K562 (cell line): ENCODE measurements around the gene UBXN4. TPM values are rescaled to one million over a fixed set of nuclear protein-coding genes. Genes with fewer than 3 reads are reported as not detected.

Source experiments
- CAMTA2 ChIP-seq: fragments of 250-450 bp; sonication (Bioruptor Pico); conservative IDR thresholded peaks from 2 replicates; pipeline ENCODE4 v1.5.1; 2022
- COPS2 ChIP-seq: fragments of 450-650 bp; conservative IDR thresholded peaks from 2 replicates; pipeline ENCODE4 v1.6.1; 2016; ENCODE audit warnings: mild to moderate bottlenecking, moderate library complexity
- CREBBP ChIP-seq: IDR thresholded peaks from one replicate; pipeline ENCODE4 v1.6.1; 2012; ENCODE audit warnings: low read depth, mild to moderate bottlenecking, control low read depth, inconsistent platforms, low read length
- EP300 ChIP-seq: IDR thresholded peaks from 2 replicates; pipeline ENCODE4 v1.6.1; 2012; ENCODE audit warnings: low read length, improper control_type of control experiment
- HMG20A ChIP-seq: fragments of 450-650 bp; formaldehyde crosslinking; conservative IDR thresholded peaks from 2 replicates; pipeline ENCODE4 v1.4.0; 2020; ENCODE audit warnings: mild to moderate bottlenecking, mixed read lengths
- JUN ChIP-seq, 2 experiments: sonication (generic) in 1 of 2; formaldehyde crosslinking in 1 of 2; IDR thresholded peaks; 2 replicates each; pipeline versions ENCODE4 v1.6.1 to v1.8.0; 2012 to 2022; ENCODE audit warnings: borderline replicate concordance in 2 of 2, mild to moderate bottlenecking in 2 of 2, improper control_type of control experiment in 1 of 2, low read depth in 1 of 2, low read length in 1 of 2, missing genetic modification reagents in 1 of 2
- L3MBTL2 ChIP-seq: fragments of 450-650 bp; IDR thresholded peaks from 2 replicates; pipeline ENCODE4 v1.6.1; 2016; ENCODE audit warnings: mild to moderate bottlenecking, moderate library complexity
- PHB2 ChIP-seq: fragments of 450-650 bp; IDR thresholded peaks from 2 replicates; pipeline ENCODE4 v1.6.1; 2017; ENCODE audit warnings: low read depth
- PTBP1 ChIP-seq: fragments of 200-400 bp; formaldehyde crosslinking; IDR thresholded peaks from 2 replicates; pipeline ENCODE4 v1.6.1; 2017; ENCODE audit warnings: low read depth, low read length
- RBM34 ChIP-seq: fragments of 200-400 bp; formaldehyde crosslinking; IDR thresholded peaks from 2 replicates; pipeline ENCODE4 v1.6.1; 2018; ENCODE audit warnings: low read length, borderline replicate concordance; ENCODE audit not compliant: insufficient read depth
- STAT5A ChIP-seq: IDR thresholded peaks from 2 replicates; pipeline ENCODE4 v1.6.1; 2012; ENCODE audit warnings: low read length, inconsistent platforms, borderline replicate concordance
- TBL1XR1 ChIP-seq, 2 experiments: IDR thresholded peaks; 2 replicates each; pipeline ENCODE4 v1.6.1; 2012; ENCODE audit warnings: improper control_type of control experiment in 2 of 2, low read length in 2 of 2, mild to moderate bottlenecking in 1 of 2
- TEAD2 ChIP-seq: fragments of 450-650 bp; IDR thresholded peaks from 2 replicates; pipeline ENCODE4 v1.6.1; 2016; ENCODE audit warnings: missing genetic modification characterization, control low read depth, missing compliant biosample characterization
- ZNF23 ChIP-seq: fragments of 250-450 bp; sonication (Bioruptor Pico); IDR thresholded peaks from 2 replicates; pipeline ENCODE4 v1.4.0; 2020; ENCODE audit warnings: mild to moderate bottlenecking
- ZNF75A ChIP-seq: fragments of 450-650 bp; formaldehyde crosslinking; IDR thresholded peaks from 2 replicates; pipeline ENCODE4 v1.4.0; 2020; ENCODE audit warnings: mild to moderate bottlenecking
- polyA plus RNA-seq, 8 experiments: library from polyadenylated mRNA; depleted of rRNA in 4 of 8; stranded (reverse) in 5 of 8; unstranded in 3 of 8; fragments of >200 nt; fragmentation: Nextera tagmentation in 2 of 8; fragmentation: Illumina TruSeq in 1 of 8; extraction: Ambion mirVana in 2 of 8; extraction: Trizol in 1 of 8; gene quantifications; 2 replicates each; pipeline versions ENCODE4 v1.2.1 to v1.2.3, GENCODE V29; 2011 to 2014; ENCODE audit warnings: inconsistent platforms in 1 of 8, missing spikeins in 1 of 8
- total RNA-seq, 7 experiments: library from RNA; depleted of rRNA in 6 of 7; stranded (reverse); fragments of >200 nt in 6 of 7; fragmentation: Illumina TruSeq in 2 of 7; extraction: Trizol in 2 of 7; gene quantifications; 2 replicates each; pipeline versions ENCODE4 v1.2.1 to v1.2.3, GENCODE V29; 2011 to 2021; ENCODE audit warnings: low replicate concordance in 1 of 7
- TF ChIP-seq, protein P1 (sequence below): fragments of 150-350 bp; conservative IDR thresholded peaks from 2 replicates; pipeline ENCODE4 v1.6.1; 2014; ENCODE audit warnings: low read length
- TF ChIP-seq, protein P2 (sequence below): fragments of 450-650 bp; IDR thresholded peaks from 2 replicates; pipeline ENCODE4 v1.6.1; 2017; ENCODE audit warnings: antibody characterized with exemption, mild to moderate bottlenecking
- TF ChIP-seq, protein P3 (sequence below): fragments of 250-450 bp; sonication (Bioruptor Pico); IDR thresholded peaks from 2 replicates; pipeline ENCODE4 v1.8.0; 2022; ENCODE audit warnings: moderate library complexity, mild to moderate bottlenecking, inconsistent platforms
- TF ChIP-seq, protein P4 (sequence below): fragments of 450-650 bp; formaldehyde crosslinking; IDR thresholded peaks from 2 replicates; pipeline ENCODE4 v1.4.0; 2022; ENCODE audit warnings: missing genetic modification characterization

The UBXN4 gene
- total and polyA plus RNA-seq, 9 of the 15 experiments (the other 6 are each of a cell fraction or from before 2014, with no cell fraction given), result 30.4 to 127 (median 55.3) TPM

DNA sequence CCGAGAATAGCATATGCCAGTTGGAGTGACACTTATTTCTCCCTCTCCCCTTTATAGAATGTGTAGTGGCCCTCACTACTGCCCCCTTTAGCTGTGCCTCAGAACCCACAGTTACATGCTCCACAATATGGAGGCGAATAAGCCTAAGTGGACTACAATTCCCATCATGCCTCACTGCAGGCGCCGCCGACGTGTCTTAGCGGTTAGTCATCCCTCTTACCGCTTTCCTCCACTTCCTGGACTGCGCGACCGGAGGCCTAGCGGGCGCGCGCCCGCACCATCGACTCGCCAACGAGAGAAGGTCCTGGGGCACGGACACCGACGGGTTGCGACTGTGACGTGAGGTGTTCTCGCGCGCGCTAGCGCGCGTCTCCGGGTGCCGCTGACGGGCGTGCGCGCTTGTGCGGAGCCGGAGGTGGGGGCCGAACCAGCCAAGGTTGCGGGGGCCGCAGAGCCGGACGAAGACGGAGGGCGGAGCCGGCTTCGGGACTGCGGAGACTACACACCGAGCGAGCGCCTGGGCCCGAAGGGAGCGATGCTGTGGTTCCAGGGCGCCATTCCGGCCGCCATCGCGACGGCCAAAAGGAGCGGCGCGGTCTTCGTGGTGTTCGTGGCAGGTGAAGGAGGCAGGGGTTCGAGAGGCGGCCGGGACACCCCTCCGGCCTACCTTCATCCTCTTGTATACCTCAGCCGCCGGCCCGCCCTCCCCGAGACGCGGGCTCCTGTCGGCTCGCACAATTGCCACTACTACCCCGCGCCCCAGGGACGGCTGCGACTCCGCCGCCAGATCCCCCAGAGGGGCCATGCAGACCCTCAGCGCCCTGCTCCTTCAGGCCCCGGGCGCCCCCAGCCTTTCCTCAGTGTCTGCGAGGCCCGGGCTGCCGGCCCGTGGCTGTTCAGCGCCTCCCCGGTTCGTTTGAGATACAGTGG is at the start of gene UBXN4 (continued):
- TF ChIP-seq RBM34 (no peak), CAMTA2 (CRISPR knock-in tag) (no peak), TEAD2 (tag) (no peak), HMG20A (CRISPR knock-in tag) (no peak), PTBP1 (0 out of 2 replicates have a peak, but pooled peaks have one; percentile 33), TBL1XR1 (IDR thresholded peaks at IDR 0.05; ENCODE audit: low read length in 2 of 2) (no peak), STAT5A (peak; percentile 38; the same call in 1 of the 2 replicates), JUN (IDR thresholded peaks at IDR 0.05; ENCODE audit: borderline replicate concordance, low read depth, low read length) (peak; percentile 94), JUN (CRISPR knock-in tag; IDR thresholded peaks at IDR 0.05; ENCODE audit: borderline replicate concordance) (peak; percentile 93; the same call in 1 of the 2 replicates), ZNF23 (CRISPR knock-in tag) (no peak), PHB2 (no peak), ZNF75A (CRISPR knock-in tag) (no peak), EP300 (no peak), L3MBTL2 (peak; percentile 76), CREBBP (no peak), COPS2 (no peak)
- TF ChIP-seq, protein P1, sequence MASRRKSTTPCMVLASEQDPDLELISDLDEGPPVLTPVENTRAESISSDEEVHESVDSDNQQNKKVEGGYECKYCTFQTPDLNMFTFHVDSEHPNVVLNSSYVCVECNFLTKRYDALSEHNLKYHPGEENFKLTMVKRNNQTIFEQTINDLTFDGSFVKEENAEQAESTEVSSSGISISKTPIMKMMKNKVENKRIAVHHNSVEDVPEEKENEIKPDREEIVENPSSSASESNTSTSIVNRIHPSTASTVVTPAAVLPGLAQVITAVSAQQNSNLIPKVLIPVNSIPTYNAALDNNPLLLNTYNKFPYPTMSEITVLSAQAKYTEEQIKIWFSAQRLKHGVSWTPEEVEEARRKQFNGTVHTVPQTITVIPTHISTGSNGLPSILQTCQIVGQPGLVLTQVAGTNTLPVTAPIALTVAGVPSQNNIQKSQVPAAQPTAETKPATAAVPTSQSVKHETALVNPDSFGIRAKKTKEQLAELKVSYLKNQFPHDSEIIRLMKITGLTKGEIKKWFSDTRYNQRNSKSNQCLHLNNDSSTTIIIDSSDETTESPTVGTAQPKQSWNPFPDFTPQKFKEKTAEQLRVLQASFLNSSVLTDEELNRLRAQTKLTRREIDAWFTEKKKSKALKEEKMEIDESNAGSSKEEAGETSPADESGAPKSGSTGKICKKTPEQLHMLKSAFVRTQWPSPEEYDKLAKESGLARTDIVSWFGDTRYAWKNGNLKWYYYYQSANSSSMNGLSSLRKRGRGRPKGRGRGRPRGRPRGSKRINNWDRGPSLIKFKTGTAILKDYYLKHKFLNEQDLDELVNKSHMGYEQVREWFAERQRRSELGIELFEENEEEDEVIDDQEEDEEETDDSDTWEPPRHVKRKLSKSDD, result no peak
- TF ChIP-seq, protein P2, sequence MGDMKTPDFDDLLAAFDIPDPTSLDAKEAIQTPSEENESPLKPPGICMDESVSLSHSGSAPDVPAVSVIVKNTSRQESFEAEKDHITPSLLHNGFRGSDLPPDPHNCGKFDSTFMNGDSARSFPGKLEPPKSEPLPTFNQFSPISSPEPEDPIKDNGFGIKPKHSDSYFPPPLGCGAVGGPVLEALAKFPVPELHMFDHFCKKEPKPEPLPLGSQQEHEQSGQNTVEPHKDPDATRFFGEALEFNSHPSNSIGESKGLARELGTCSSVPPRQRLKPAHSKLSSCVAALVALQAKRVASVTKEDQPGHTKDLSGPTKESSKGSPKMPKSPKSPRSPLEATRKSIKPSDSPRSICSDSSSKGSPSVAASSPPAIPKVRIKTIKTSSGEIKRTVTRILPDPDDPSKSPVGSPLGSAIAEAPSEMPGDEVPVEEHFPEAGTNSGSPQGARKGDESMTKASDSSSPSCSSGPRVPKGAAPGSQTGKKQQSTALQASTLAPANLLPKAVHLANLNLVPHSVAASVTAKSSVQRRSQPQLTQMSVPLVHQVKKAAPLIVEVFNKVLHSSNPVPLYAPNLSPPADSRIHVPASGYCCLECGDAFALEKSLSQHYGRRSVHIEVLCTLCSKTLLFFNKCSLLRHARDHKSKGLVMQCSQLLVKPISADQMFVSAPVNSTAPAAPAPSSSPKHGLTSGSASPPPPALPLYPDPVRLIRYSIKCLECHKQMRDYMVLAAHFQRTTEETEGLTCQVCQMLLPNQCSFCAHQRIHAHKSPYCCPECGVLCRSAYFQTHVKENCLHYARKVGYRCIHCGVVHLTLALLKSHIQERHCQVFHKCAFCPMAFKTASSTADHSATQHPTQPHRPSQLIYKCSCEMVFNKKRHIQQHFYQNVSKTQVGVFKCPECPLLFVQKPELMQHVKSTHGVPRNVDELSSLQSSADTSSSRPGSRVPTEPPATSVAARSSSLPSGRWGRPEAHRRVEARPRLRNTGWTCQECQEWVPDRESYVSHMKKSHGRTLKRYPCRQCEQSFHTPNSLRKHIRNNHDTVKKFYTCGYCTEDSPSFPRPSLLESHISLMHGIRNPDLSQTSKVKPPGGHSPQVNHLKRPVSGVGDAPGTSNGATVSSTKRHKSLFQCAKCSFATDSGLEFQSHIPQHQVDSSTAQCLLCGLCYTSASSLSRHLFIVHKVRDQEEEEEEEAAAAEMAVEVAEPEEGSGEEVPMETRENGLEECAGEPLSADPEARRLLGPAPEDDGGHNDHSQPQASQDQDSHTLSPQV, result no peak; the same call in 1 of the 2 replicates
- TF ChIP-seq, protein P3, sequence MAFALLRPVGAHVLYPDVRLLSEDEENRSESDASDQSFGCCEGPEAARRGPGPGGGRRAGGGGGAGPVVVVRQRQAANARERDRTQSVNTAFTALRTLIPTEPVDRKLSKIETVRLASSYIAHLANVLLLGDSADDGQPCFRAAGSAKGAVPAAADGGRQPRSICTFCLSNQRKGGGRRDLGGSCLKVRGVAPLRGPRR (CRISPR knock-in tag), result no peak
- TF ChIP-seq, protein P4, sequence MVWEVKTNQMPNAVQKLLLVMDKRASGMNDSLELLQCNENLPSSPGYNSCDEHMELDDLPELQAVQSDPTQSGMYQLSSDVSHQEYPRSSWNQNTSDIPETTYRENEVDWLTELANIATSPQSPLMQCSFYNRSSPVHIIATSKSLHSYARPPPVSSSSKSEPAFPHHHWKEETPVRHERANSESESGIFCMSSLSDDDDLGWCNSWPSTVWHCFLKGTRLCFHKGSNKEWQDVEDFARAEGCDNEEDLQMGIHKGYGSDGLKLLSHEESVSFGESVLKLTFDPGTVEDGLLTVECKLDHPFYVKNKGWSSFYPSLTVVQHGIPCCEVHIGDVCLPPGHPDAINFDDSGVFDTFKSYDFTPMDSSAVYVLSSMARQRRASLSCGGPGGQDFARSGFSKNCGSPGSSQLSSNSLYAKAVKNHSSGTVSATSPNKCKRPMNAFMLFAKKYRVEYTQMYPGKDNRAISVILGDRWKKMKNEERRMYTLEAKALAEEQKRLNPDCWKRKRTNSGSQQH, result no peak
